ENCODE data around the gene SH3RF3.

SH3RF3 gene

GRCh38 chr2:109144721-109145120 is 15.7 kb downstream of the SH3RF3 start:
- no peak for TF ChIP-seq CTCF (conservative IDR thresholded peaks at IDR 0.05)
- no peak overlapping the region for H3K27ac ChIP-seq

- H3K27ac ChIP-seq, result no peak overlapping the region
- no peak for TF ChIP-seq CTCF (conservative IDR thresholded peaks at IDR 0.05)
Observed at GRCh38 chr2:109145286-109145685, 16.3 kb downstream of the SH3RF3 start.

- H3K27ac ChIP-seq, result no peak overlapping the region
- TF ChIP-seq CTCF (conservative IDR thresholded peaks at IDR 0.05), result no peak
Observed at GRCh38 chr2:109147405-109147804, 18.4 kb downstream of the SH3RF3 start.

- TF ChIP-seq CTCF (conservative IDR thresholded peaks at IDR 0.05), result no peak
- no peak overlapping the region for H3K27ac ChIP-seq
Observed at GRCh38 chr2:109148117-109148746, 19.2 kb downstream of the SH3RF3 start.

- no peak for TF ChIP-seq CTCF (conservative IDR thresholded peaks at IDR 0.05)
- H3K27ac ChIP-seq, result no peak overlapping the region
Observed at GRCh38 chr2:109148991-109149645, 20.1 kb downstream of the SH3RF3 start.

- TF ChIP-seq CTCF (conservative IDR thresholded peaks at IDR 0.05), result no peak
- no peak overlapping the region for H3K27ac ChIP-seq
Observed at GRCh38 chr2:109150559-109150958, 21.6 kb downstream of the SH3RF3 start.

GRCh38 chr2:109151519-109151918 is 22.5 kb downstream of the SH3RF3 start:
- no peak overlapping the region for H3K27ac ChIP-seq
- TF ChIP-seq CTCF (conservative IDR thresholded peaks at IDR 0.05), result no peak
